ENCODE data around the gene RAD51B.

The RAD51B gene

DNA sequence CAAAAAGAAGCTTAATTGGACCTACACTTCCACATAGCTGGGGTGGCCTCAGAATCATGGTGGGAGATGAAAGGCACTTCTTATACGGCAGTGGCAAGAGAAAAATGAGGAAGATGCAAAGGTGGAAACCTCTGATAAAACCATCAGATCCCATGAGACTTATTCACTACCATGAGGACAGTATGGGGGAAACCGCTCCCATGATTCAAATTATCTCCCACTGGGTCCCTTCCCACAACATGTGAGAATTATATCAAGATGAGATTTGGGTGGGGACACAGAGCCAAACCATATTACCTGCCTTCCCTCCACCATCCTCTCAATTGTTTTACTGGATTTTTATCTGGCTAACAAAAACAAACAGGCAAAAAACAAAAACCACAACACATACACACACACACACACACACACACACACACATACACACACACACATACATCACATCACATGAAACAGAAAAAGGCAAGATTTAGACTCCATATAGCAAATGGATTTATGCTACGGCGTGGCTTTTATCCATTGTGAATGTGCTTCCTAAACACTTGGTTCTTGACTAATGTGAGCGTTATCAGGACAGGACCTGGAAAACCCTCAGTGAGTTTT is 906.6 kb downstream of the RAD51B start:
- FAIRE-seq: no peak
- DNase-seq (ENCODE audit: insufficient read length, low spot score): no peak
- TF ChIP-seq TAF1 (IDR thresholded peaks at IDR 0.05; ENCODE audit: low read depth, low read length) (no peak), POLR2AphosphoS5 (IDR thresholded peaks at IDR 0.05; ENCODE audit: low read depth, low read length) (no peak), POLR2A (IDR thresholded peaks at IDR 0.05; ENCODE audit: low read depth, low read length) (no peak), POU2F2 (IDR thresholded peaks at IDR 0.05; ENCODE audit: low read depth, low read length) (no peak), SPI1 (IDR thresholded peaks at IDR 0.05; ENCODE audit: low read depth, low read length) (no peak), PAX5 (IDR thresholded peaks at IDR 0.05; ENCODE audit: insufficient read depth, low read length, severe bottlenecking) (no peak)

DNA sequence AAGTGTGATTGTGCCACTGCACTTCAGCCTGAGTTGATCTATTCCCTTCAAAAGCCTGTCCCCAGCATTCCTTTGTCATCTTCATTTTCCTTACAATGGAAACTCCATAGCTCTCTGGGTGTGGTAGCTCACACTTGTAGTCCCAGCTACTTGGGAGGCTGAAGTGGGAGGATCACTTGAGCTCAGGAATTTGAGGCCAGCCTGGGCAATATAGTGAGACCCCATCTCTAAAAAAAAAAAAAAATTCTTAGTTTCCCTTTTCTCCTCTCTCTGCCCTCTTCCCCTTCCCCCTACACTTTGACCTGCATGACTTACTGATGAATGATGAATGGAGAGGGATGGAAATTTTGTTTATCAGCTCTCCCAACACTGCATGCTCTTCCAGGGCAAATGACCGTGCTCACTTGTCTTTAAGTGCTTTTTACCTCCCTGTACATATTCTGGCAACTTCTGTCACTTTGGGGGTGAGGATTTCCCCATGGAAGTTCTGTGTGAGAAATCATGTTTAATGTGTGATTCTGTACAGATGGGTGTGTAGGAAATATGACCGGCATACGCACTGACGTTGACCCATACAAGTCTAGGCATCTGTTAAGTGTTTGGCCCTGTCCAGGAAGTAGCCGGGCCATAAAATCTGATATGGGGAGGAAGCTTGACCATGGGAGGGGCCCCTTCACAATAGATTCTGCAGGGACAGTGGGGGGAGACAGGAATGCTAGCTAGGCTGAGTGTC is 907.9 kb downstream of the RAD51B start:
- DNase-seq (ENCODE audit: insufficient read length, low spot score): no peak
- no peak for FAIRE-seq
- no peak for TF ChIP-seq PAX5 (IDR thresholded peaks at IDR 0.05; ENCODE audit: insufficient read depth, low read length, severe bottlenecking)
- no peak for TF ChIP-seq POLR2A (IDR thresholded peaks at IDR 0.05; ENCODE audit: low read depth, low read length)
- TF ChIP-seq POU2F2 (IDR thresholded peaks at IDR 0.05; ENCODE audit: low read depth, low read length): no peak
- no peak for TF ChIP-seq POLR2AphosphoS5 (IDR thresholded peaks at IDR 0.05; ENCODE audit: low read depth, low read length)

DNA sequence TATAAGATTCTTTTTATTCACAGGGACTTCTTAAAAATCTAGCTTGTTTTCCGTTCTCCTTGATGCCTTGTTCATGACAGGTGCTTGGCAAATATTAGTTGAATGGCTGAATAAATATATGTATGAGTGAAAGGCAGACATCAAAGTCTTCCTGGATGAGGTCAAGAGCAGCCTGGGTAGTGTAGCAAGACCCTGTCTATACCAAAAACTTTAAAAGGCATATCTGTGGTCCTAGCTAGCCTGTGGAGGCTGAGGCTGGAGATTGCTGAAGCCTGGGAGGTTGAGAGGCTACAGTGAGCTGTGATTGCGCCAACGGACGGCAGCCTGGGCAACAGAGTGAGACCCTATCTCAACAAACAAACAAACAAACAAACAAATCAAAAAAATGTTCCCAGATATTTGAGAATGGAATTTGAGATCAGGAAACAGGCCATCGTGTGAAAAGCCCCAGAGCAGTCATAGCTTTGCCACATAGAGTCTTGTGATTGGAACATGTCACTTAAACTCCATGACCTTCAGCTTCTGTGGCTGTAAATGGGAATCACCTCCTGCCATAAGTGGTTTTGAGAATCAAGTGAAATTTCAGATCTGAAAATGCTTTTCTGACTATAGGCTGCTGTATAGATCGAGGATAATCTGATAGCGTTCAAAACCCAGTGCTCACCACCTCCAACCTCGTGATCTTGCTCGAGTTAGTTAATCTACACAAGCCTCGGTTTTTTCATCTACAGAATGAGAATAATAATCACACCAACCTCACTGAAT is 908.9 kb downstream of the RAD51B start:
- DNase-seq (ENCODE audit: insufficient read length, low spot score) (no peak), FAIRE-seq (no peak)
- no peak for TF ChIP-seq POU2F2 (IDR thresholded peaks at IDR 0.05; ENCODE audit: low read depth, low read length)
- no peak for TF ChIP-seq PAX5 (IDR thresholded peaks at IDR 0.05; ENCODE audit: insufficient read depth, low read length, severe bottlenecking)
- no peak for TF ChIP-seq POLR2A (IDR thresholded peaks at IDR 0.05; ENCODE audit: low read depth, low read length)
- TF ChIP-seq POLR2AphosphoS5 (IDR thresholded peaks at IDR 0.05; ENCODE audit: low read depth, low read length): no peak
- TF ChIP-seq TAF1 (IDR thresholded peaks at IDR 0.05; ENCODE audit: low read depth, low read length): no peak
- no peak for TF ChIP-seq SPI1 (IDR thresholded peaks at IDR 0.05; ENCODE audit: low read depth, low read length)

DNA sequence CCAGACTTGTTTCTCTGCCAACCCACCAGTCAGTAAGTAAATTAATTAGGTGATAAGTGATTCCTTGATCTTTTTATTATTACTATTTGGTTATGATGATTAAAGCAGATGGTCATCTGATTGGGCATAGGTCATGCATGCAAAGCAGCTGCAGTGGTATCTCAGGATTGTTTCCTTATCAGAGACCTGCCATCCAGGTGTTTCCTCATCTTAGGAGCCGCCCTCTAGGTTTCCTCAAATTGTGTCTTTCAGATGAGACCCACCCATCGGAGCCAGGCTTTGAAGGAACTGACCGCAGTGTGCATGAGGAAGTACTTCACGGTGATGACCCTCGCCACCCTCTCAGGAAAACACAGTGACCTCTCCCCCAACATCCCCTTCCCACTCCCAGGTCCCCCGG is 910.0 kb downstream of the RAD51B start:
- DNase-seq (ENCODE audit: insufficient read length, low spot score) (no peak), FAIRE-seq (no peak)
- TF ChIP-seq POLR2A (IDR thresholded peaks at IDR 0.05; ENCODE audit: low read depth, low read length) (no peak), SPI1 (IDR thresholded peaks at IDR 0.05; ENCODE audit: low read depth, low read length) (no peak), POLR2AphosphoS5 (IDR thresholded peaks at IDR 0.05; ENCODE audit: low read depth, low read length) (no peak), PAX5 (IDR thresholded peaks at IDR 0.05; ENCODE audit: insufficient read depth, low read length, severe bottlenecking) (no peak), TAF1 (IDR thresholded peaks at IDR 0.05; ENCODE audit: low read depth, low read length) (no peak), POU2F2 (IDR thresholded peaks at IDR 0.05; ENCODE audit: low read depth, low read length) (no peak)

DNA sequence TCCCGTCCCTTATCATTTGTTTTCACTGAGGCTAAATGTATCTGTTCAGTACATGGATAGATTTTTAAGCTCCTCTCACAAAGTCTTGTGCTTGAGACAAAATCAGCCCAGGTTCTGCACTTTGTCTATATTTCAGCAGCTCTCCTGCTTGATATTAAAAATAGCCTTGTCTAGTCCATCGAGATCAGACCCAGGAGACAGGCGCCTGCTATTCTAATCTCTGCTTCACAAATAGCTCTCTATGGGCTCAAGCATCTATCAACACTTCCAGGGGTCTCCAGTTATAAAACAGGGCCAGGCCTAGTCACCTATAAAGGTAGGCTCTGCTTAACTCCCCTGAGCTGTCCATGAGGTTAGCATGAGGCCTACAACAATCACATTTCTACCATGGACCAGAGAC is 910.8 kb downstream of the RAD51B start:
- DNase-seq (ENCODE audit: insufficient read length, low spot score) (no peak), FAIRE-seq (no peak)
- no peak for TF ChIP-seq SPI1 (IDR thresholded peaks at IDR 0.05; ENCODE audit: low read depth, low read length)
- TF ChIP-seq POLR2AphosphoS5 (IDR thresholded peaks at IDR 0.05; ENCODE audit: low read depth, low read length): no peak
- TF ChIP-seq POLR2A (IDR thresholded peaks at IDR 0.05; ENCODE audit: low read depth, low read length): no peak
- no peak for TF ChIP-seq POU2F2 (IDR thresholded peaks at IDR 0.05; ENCODE audit: low read depth, low read length)
- TF ChIP-seq PAX5 (IDR thresholded peaks at IDR 0.05; ENCODE audit: insufficient read depth, low read length, severe bottlenecking): no peak
- no peak for TF ChIP-seq TAF1 (IDR thresholded peaks at IDR 0.05; ENCODE audit: low read depth, low read length)

DNA sequence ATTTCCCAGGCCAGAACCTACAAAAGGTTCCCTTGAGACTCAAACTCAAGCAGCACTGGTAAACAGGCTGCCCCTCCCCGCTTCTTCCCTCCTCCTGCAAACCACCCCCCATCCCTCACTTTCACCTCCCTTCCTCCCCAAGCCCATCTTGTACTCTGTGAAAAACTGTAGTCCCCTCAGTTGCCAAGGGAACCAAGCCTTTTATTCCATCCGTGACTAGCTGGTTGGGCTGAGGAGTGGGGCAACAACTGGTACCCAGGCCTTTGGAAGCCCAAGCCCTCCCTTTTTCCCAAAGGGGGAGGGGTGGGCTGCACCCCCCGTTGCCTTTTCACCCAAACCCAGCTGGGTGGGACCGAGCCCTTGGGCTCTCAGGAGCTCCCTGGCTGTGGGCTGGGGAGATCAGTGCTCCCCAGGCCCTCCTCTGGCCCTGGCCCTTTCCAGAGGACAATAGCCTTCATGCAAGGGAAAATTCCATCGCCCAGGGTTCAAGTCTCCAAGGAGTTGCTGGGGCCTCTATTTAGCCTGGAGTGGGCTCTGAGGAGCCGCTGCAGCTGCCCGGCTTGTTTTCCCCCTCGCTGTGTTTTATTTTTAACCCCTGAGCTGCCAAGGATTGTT is 911.3 kb downstream of the RAD51B start:
- FAIRE-seq (no peak), DNase-seq (ENCODE audit: insufficient read length, low spot score) (no peak)
- TF ChIP-seq PAX5 (IDR thresholded peaks at IDR 0.05; ENCODE audit: insufficient read depth, low read length, severe bottlenecking): no peak
- TF ChIP-seq POLR2AphosphoS5 (IDR thresholded peaks at IDR 0.05; ENCODE audit: low read depth, low read length): no peak
- no peak for TF ChIP-seq SPI1 (IDR thresholded peaks at IDR 0.05; ENCODE audit: low read depth, low read length)
- TF ChIP-seq POLR2A (IDR thresholded peaks at IDR 0.05; ENCODE audit: low read depth, low read length): no peak
- no peak for TF ChIP-seq TAF1 (IDR thresholded peaks at IDR 0.05; ENCODE audit: low read depth, low read length)
- TF ChIP-seq POU2F2 (IDR thresholded peaks at IDR 0.05; ENCODE audit: low read depth, low read length): no peak

DNA sequence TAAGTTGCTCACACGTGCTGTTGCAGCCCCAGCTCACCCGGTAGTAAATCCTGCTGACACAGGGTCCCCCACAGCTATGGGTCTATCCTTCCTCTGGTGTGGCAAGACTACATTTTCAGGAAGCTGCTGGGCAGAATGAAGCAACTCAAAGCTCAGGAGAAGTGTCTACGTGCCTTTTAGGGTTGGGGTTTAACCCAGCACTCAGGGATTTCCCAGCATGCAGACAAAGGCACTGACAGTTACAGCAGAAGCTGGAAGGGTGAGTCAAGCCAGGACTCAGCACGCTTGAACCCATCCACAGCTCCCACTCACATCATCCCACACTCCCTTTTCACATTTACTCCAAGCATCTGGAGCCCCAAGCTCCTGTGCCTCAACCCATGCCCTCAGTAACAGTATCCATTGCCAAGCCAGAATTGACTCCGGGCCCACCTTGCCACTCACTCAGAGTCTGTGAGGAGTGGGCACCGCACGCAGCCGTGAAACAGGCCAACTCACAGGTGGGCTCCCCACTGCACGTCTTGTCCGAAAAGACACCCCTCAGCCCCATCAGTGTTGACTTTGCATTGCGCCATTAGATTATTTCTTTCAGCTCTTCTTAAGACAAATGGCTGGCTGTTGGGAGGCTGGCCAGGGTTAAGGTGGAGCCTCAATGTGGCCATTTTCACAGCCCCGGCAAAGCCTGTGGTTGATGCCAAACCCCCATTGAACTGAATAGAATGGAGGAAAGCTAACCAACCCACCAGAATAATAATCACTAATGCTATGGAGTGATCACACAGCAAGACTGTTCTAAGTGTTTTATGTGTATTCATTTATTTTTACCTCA is 913.7 kb downstream of the RAD51B start:
- TF ChIP-seq POLR2A (IDR thresholded peaks at IDR 0.05; ENCODE audit: low read depth, low read length) (no peak), PAX5 (IDR thresholded peaks at IDR 0.05; ENCODE audit: insufficient read depth, low read length, severe bottlenecking) (no peak), POU2F2 (IDR thresholded peaks at IDR 0.05; ENCODE audit: low read depth, low read length) (no peak), TAF1 (IDR thresholded peaks at IDR 0.05; ENCODE audit: low read depth, low read length) (0 out of 2 replicates have a peak, but pooled peaks have one; percentile 27), POLR2AphosphoS5 (IDR thresholded peaks at IDR 0.05; ENCODE audit: low read depth, low read length) (no peak), SPI1 (IDR thresholded peaks at IDR 0.05; ENCODE audit: low read depth, low read length) (0 out of 2 replicates have a peak, but pooled peaks have one; percentile 11)
- FAIRE-seq (peak; percentile 74), DNase-seq (ENCODE audit: insufficient read length, low spot score) (no peak)

DNA sequence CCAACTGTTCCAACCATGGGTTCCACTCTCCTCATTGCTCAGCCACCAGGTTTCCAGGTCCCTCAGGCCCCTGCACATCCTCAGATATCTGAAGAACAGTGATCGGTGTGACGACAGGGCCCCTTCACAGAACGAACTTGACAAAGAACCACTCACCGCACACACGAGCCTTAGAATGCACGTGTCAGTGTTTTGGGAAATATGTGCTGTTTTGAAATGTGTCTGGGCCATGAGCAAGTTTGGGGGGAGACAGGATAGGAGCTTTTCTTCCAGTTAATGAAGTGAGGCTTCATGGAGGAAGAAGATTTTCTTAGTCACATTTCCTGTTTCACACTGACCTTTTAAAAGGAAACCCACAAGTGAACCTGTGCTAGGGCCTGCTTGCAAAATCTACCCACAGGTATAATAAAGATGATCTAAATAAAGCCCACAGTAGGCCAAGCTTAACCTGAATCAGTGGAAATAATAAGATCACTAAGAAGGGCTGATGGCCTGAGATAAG is 914.7 kb downstream of the RAD51B start:
- no peak for TF ChIP-seq POLR2A (IDR thresholded peaks at IDR 0.05; ENCODE audit: low read depth, low read length)
- peak; percentile 42; the same call in 1 of the 2 replicates for TF ChIP-seq SPI1 (IDR thresholded peaks at IDR 0.05; ENCODE audit: low read depth, low read length)
- FAIRE-seq: peak; percentile 87
- DNase-seq (ENCODE audit: insufficient read length, low spot score): peak; percentile 38

Measured in GM12891 (cell line).